ENCODE results near the gene SEMA3B.

Gene SEMA3B

GRCh38 chr3:50314342-50314741, 45.4 kb downstream of the SEMA3B start:
- Histone ChIP-seq H3F3A (ENCODE audit: control insufficient read depth, insufficient read depth) (no peaks in the 10 kb centered on the region; the same call in 1 of the 2 replicates), H3K27ac (ENCODE audit: low read depth, low read length) (no peak overlapping the region), H4K20me1 (ENCODE audit: control insufficient read depth, insufficient read depth, low read depth, low read length) (no peaks in the 10 kb centered on the region), H3K9me2 (replicated peaks; ENCODE audit: control insufficient read depth, low read length) (no peaks in the 10 kb centered on the region), H3K4me2 (ENCODE audit: low read length) (no peak overlapping the region), H3K27me3 (ENCODE audit: control insufficient read depth, low read length) (no peaks in the 10 kb centered on the region), H3K4me3 (ENCODE audit: low read length) (no peak overlapping the region), H3K4me1 (ENCODE audit: control insufficient read depth, low read length) (peaks cover 6% of the 10 kb centered on the region; the same call in 1 of the 2 replicates), H3K36me3 (ENCODE audit: control insufficient read depth, low read length) (peaks cover 8% of the 10 kb centered on the region), H3K9me3 (ENCODE audit: control insufficient read depth, insufficient read depth, low read length) (no peaks in the 10 kb centered on the region), H3K79me2 (ENCODE audit: control insufficient read depth, low read length) (no peaks in the 10 kb centered on the region)
- TF ChIP-seq EZH2phosphoT487 (IDR thresholded peaks at IDR 0.05; ENCODE audit: borderline replicate concordance, low read length), result no peak
- TF ChIP-seq, protein P1, sequence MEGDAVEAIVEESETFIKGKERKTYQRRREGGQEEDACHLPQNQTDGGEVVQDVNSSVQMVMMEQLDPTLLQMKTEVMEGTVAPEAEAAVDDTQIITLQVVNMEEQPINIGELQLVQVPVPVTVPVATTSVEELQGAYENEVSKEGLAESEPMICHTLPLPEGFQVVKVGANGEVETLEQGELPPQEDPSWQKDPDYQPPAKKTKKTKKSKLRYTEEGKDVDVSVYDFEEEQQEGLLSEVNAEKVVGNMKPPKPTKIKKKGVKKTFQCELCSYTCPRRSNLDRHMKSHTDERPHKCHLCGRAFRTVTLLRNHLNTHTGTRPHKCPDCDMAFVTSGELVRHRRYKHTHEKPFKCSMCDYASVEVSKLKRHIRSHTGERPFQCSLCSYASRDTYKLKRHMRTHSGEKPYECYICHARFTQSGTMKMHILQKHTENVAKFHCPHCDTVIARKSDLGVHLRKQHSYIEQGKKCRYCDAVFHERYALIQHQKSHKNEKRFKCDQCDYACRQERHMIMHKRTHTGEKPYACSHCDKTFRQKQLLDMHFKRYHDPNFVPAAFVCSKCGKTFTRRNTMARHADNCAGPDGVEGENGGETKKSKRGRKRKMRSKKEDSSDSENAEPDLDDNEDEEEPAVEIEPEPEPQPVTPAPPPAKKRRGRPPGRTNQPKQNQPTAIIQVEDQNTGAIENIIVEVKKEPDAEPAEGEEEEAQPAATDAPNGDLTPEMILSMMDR (IDR thresholded peaks at IDR 0.05; ENCODE audit: low read depth, low read length, poor library complexity, severe bottlenecking), result no peak

DNA sequence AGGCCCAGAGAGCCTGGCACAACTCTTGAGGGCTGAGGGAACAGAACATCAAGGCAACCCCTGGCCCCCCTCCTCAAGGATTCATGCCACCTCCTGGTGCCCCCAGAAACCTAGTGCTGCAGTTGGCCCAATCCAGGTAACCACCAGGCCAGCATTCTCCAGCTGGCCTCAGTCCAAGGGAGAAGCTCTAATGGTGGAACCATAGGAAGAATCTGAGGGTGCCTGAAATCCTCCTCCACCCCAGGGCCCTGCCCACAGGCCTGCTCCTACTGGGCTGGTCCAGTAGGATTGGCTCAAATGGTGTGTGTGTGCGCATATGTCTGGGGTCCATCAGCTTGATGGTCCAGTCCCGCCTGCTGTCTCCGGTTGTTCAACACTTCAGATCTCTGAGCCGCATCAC, 45.9 kb downstream of the SEMA3B start:
- no peak overlapping the region for H3K4me2 ChIP-seq (ENCODE audit: low read length)
- H3K9me3 ChIP-seq (ENCODE audit: control insufficient read depth, insufficient read depth, low read length), result no peaks in the 10 kb centered on the region
- peaks cover 10% of the 10 kb centered on the region for H3K36me3 ChIP-seq (ENCODE audit: control insufficient read depth, low read length)
- no peak overlapping the region for H3K27ac ChIP-seq (ENCODE audit: low read depth, low read length)
- no peak for TF ChIP-seq EZH2phosphoT487 (IDR thresholded peaks at IDR 0.05; ENCODE audit: borderline replicate concordance, low read length)
- TF ChIP-seq, protein P1 (IDR thresholded peaks at IDR 0.05; ENCODE audit: low read depth, low read length, poor library complexity, severe bottlenecking), result no peak
- no peaks in the 10 kb centered on the region for H3K9me2 ChIP-seq (replicated peaks; ENCODE audit: control insufficient read depth, low read length)
- H3K4me3 ChIP-seq (ENCODE audit: low read length), result no peak overlapping the region
- no peaks in the 10 kb centered on the region for H3K27me3 ChIP-seq (ENCODE audit: control insufficient read depth, low read length)
- H3F3A ChIP-seq (ENCODE audit: control insufficient read depth, insufficient read depth), result no peaks in the 10 kb centered on the region; the same call in 1 of the 2 replicates
- H4K20me1 ChIP-seq (ENCODE audit: control insufficient read depth, insufficient read depth, low read depth, low read length), result no peaks in the 10 kb centered on the region
- H3K4me1 ChIP-seq (ENCODE audit: control insufficient read depth, low read length), result peaks cover 6% of the 10 kb centered on the region; the same call in 1 of the 2 replicates
- no peaks in the 10 kb centered on the region for H3K79me2 ChIP-seq (ENCODE audit: control insufficient read depth, low read length)

DNA sequence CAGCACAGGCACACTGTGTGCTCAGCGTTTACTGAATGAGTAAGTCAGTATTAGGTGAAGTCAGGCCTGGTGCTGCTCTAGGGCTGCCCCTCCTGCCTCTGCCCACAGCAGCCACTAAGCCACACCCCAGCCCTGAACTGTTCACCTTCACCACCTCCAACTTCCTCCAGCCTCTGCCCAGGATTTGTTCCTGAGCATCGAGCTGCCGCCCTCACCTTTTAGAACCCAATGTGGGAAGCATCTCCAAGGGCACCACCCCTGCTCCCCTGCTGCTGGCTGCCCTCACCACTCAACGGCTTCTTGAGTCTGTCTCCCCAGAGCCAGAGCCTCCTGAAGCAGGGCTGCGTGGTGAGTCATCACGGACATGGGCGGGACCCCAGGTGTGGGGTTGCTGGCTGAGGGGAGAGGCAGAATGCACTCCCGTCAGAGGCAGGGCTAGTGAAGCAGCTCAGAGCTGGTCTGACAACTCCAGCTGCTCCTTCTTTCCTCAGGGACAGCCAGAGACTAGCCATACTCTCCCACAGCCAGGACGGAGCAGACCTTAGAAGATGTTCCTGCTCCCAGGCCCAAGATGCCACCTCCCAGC, 47.8 kb downstream of the SEMA3B start:
- H3K79me2 ChIP-seq (ENCODE audit: control insufficient read depth, low read length), result peaks cover 3% of the 10 kb centered on the region; the same call in 1 of the 2 replicates
- no peaks in the 10 kb centered on the region for H3K9me2 ChIP-seq (replicated peaks; ENCODE audit: control insufficient read depth, low read length)
- H4K20me1 ChIP-seq (ENCODE audit: control insufficient read depth, insufficient read depth, low read depth, low read length), result no peaks in the 10 kb centered on the region
- H3K4me3 ChIP-seq (ENCODE audit: low read length), result no peak overlapping the region
- peaks cover 17% of the 10 kb centered on the region for H3K4me1 ChIP-seq (ENCODE audit: control insufficient read depth, low read length)
- TF ChIP-seq, protein P1 (IDR thresholded peaks at IDR 0.05; ENCODE audit: low read depth, low read length, poor library complexity, severe bottlenecking), result no peak
- no peak for TF ChIP-seq EZH2phosphoT487 (IDR thresholded peaks at IDR 0.05; ENCODE audit: borderline replicate concordance, low read length)
- no peaks in the 10 kb centered on the region for H3K9me3 ChIP-seq (ENCODE audit: control insufficient read depth, insufficient read depth, low read length)
- no peak overlapping the region for H3K27ac ChIP-seq (ENCODE audit: low read depth, low read length)
- peaks cover 10% of the 10 kb centered on the region for H3K36me3 ChIP-seq (ENCODE audit: control insufficient read depth, low read length)
- H3F3A ChIP-seq (ENCODE audit: control insufficient read depth, insufficient read depth), result no peaks in the 10 kb centered on the region
- no peaks in the 10 kb centered on the region for H3K27me3 ChIP-seq (ENCODE audit: control insufficient read depth, low read length)
- no peak overlapping the region for H3K4me2 ChIP-seq (ENCODE audit: low read length)
